Muscle layer of duodenum (tissue), 2 donors: ENCODE measurements around the gene LECT2.

Source experiments
- H3K27ac ChIP-seq: one replicate; pipeline ENCODE4 v1.7.0; 2013; ENCODE audit warnings: mild to moderate bottlenecking, low read length
- H3K27me3 ChIP-seq: one replicate; pipeline ENCODE4 v1.7.0; 2013; ENCODE audit warnings: low read depth, mild to moderate bottlenecking, control low read depth, low read length
- H3K36me3 ChIP-seq, 2 donors: one replicate each; pipeline ENCODE4 v1.7.0; 2013; ENCODE audit warnings: low read length in 2 of 2, control low read depth in 1 of 2, mild to moderate bottlenecking in 1 of 2; ENCODE audit not compliant: insufficient read depth in 2 of 2, control insufficient read depth in 1 of 2
- H3K4me1 ChIP-seq, 2 donors: one replicate each; pipeline ENCODE4 v1.7.0; 2013; ENCODE audit warnings: low read length in 2 of 2, mild to moderate bottlenecking in 2 of 2, control low read depth in 1 of 2, moderate library complexity in 1 of 2; ENCODE audit not compliant: insufficient read depth in 2 of 2, control insufficient read depth in 1 of 2
- H3K4me3 ChIP-seq, 2 donors: one replicate each; pipeline ENCODE4 v1.7.0; 2013; ENCODE audit warnings: low read length in 2 of 2, low read depth in 1 of 2, mild to moderate bottlenecking in 1 of 2
- H3K9me3 ChIP-seq, 2 donors: one replicate each; pipeline ENCODE4 v1.7.0; 2013; ENCODE audit warnings: low read length in 2 of 2, control low read depth in 1 of 2, mild to moderate bottlenecking in 1 of 2; ENCODE audit not compliant: control insufficient read depth in 1 of 2
- donor health status: healthy.

Gene LECT2

GRCh38 chr5:135978212-135978631 is 23.4 kb upstream of the LECT2 start:
- Histone ChIP-seq H3K36me3 (no peaks in the 10 kb centered on the region), H3K4me1 (peaks cover 0 to 5% of the 10 kb centered on the region in 2 donors), H3K9me3 (no peaks in the 10 kb centered on the region), H3K27ac (no peak overlapping the region), H3K27me3 (no peaks in the 10 kb centered on the region), H3K4me3 (no peak overlapping the region)

DNA sequence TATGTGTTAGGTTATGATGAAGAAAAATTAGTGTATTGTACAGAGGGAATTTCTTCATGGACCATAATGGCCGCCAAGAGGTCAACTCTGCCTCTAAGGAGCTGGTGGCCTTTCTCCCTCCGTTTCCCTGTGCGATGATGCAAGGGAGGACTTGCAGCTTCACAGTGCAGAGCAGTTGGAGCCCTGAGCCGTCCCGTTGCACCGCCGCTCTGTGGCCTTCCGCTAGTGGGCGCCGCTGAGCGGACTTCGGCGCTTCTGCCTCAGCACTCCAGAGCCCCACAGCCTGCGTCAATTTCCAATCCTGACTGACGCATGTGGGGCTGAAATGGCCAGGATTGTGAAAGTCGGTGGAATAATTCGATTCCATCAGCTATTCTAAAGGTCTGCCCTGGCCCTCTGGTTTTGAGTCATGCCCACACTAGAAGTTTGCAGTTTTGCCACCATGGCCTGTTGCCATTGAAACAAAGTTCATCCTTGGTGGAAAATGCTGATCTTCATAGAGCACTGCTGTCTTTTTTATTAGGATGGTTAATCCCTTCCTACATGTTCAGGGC is 22.7 kb upstream of the LECT2 start:
- no peaks in the 10 kb centered on the region for H3K9me3 ChIP-seq
- H3K27ac ChIP-seq = no peak overlapping the region

GRCh38 chr5:135976216-135976615 is 21.4 kb upstream of the LECT2 start:
- Histone ChIP-seq H3K4me1 (peaks cover 0 to 5% of the 10 kb centered on the region in 2 donors), H3K36me3 (no peaks in the 10 kb centered on the region)

More for the DNA sequence above, 22.7 kb upstream of the LECT2 start:
- peaks cover 0 to 5% of the 10 kb centered on the region in 2 donors for H3K4me1 ChIP-seq
- H3K27me3 ChIP-seq = no peaks in the 10 kb centered on the region
- H3K4me3 ChIP-seq = no peak overlapping the region
- H3K36me3 ChIP-seq = no peaks in the 10 kb centered on the region

DNA sequence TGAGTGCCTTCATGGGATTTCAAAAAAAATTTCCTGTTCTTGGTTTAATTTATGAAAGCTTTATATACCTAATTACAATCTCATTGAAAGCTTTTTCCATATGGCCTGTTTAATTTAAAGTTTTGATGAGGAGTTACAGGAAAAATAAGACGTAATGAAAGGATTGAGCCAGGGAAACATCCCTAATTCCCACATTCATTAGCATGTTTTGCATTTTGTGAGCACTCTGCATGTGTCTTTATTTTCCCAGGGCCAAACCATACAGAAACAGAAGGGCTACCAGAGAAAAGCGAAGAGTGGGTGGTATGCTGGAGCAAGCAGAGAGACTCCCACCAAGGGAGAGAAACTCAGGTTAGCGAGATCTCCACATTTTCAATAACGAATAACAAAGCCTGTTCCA is 20.3 kb upstream of the LECT2 start:
- Histone ChIP-seq H3K27me3 (no peaks in the 10 kb centered on the region), H3K27ac (no peak overlapping the region), H3K36me3 (no peaks in the 10 kb centered on the region), H3K4me3 (no peak overlapping the region), H3K9me3 (no peaks in the 10 kb centered on the region), H3K4me1 (peaks cover 0 to 5% of the 10 kb centered on the region in 2 donors)

More at GRCh38 chr5:135976216-135976615, 21.4 kb upstream of the LECT2 start:
- Histone ChIP-seq H3K27ac (no peak overlapping the region), H3K27me3 (no peaks in the 10 kb centered on the region), H3K4me3 (no peak overlapping the region), H3K9me3 (no peaks in the 10 kb centered on the region)

DNA sequence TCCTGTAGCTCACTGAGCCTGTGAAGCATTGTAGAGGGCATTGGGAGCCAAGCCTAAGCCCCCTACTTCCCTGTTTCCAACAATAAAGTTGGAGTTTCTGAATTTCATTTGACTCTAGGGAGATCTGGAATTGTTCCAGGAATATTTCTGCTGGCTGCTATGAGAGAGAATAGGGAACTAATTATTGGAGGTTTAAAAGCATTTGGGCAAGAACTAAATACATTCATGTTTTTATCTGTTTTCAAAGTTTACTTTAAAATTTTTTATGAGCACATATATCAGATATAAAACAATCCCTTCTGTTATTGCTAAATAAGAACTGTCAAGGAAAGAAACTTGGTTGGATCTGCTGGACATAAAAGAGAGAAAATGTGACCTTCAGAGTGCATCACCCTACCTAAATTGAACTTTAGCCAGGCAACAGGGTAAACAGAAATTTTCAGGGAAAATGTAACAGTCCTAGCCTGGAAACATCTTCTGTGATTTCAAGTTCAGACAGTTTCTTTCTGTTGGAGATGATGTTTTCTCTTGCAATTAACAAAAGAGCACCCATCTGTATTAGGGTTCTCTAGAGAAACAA is 19.3 kb upstream of the LECT2 start:
- H3K27me3 ChIP-seq = no peaks in the 10 kb centered on the region
- no peak overlapping the region for H3K27ac ChIP-seq
- no peaks in the 10 kb centered on the region for H3K36me3 ChIP-seq

GRCh38 chr5:135973323-135974020 is 18.7 kb upstream of the LECT2 start:
- H3K4me3 ChIP-seq = no peak overlapping the region
- H3K27me3 ChIP-seq = no peaks in the 10 kb centered on the region
- H3K9me3 ChIP-seq = no peaks in the 10 kb centered on the region
- H3K27ac ChIP-seq = no peak overlapping the region
- peaks cover 0 to 5% of the 10 kb centered on the region in 2 donors for H3K4me1 ChIP-seq
- H3K36me3 ChIP-seq = no peaks in the 10 kb centered on the region

More for the DNA sequence above, 19.3 kb upstream of the LECT2 start:
- Histone ChIP-seq H3K4me3 (no peak overlapping the region), H3K9me3 (no peaks in the 10 kb centered on the region), H3K4me1 (peaks cover 0 to 5% of the 10 kb centered on the region in 2 donors)

- Histone ChIP-seq H3K9me3 (no peaks in the 10 kb centered on the region), H3K4me1 (peaks cover 0 to 5% of the 10 kb centered on the region in 2 donors), H3K27ac (no peak overlapping the region), H3K4me3 (no peak overlapping the region), H3K36me3 (no peaks in the 10 kb centered on the region), H3K27me3 (no peaks in the 10 kb centered on the region)
Measured at GRCh38 chr5:135971701-135972100, 16.9 kb upstream of the LECT2 start.

DNA sequence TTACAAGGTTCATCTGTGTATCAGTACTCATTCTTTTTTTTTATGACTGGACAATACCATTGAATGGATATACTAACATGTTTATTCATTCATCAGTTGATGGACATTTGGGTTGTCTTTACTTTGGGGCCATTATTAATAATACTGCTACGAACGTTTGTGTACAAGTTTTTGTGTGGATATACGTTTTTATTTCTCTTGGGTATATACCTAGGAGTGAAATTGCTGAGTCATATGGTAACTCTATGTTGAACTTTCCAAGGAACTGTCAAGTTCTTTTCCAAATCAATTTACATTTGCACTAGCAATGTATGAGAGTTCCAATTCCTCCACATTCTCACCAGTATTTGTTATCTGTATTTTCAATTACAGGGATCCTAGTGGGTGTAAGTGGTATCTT is 12.0 kb upstream of the LECT2 start:
- no peak overlapping the region for H3K27ac ChIP-seq
- no peak overlapping the region for H3K4me3 ChIP-seq
- H3K27me3 ChIP-seq = no peaks in the 10 kb centered on the region
- no peaks in the 10 kb centered on the region for H3K36me3 ChIP-seq
- H3K9me3 ChIP-seq = no peaks in the 10 kb centered on the region
- peaks cover 0 to 7% of the 10 kb centered on the region in 2 donors for H3K4me1 ChIP-seq

GRCh38 chr5:135966165-135966564 is 11.4 kb upstream of the LECT2 start:
- H3K27me3 ChIP-seq = no peaks in the 10 kb centered on the region
- no peak overlapping the region for H3K4me3 ChIP-seq
- no peak overlapping the region for H3K27ac ChIP-seq
- peaks cover 0 to 7% of the 10 kb centered on the region in 2 donors for H3K4me1 ChIP-seq
- H3K9me3 ChIP-seq = no peaks in the 10 kb centered on the region
- H3K36me3 ChIP-seq = no peaks in the 10 kb centered on the region

GRCh38 chr5:135965504-135965903 is 10.7 kb upstream of the LECT2 start:
- Histone ChIP-seq H3K27ac (no peak overlapping the region), H3K36me3 (no peaks in the 10 kb centered on the region), H3K4me3 (no peak overlapping the region), H3K27me3 (no peaks in the 10 kb centered on the region), H3K9me3 (no peaks in the 10 kb centered on the region), H3K4me1 (peaks cover 0 to 7% of the 10 kb centered on the region in 2 donors)

- no peak overlapping the region for H3K4me3 ChIP-seq
- peaks cover 0 to 7% of the 10 kb centered on the region in 2 donors for H3K4me1 ChIP-seq
- no peak overlapping the region for H3K27ac ChIP-seq
- H3K36me3 ChIP-seq = no peaks in the 10 kb centered on the region
- H3K9me3 ChIP-seq = no peaks in the 10 kb centered on the region
- no peaks in the 10 kb centered on the region for H3K27me3 ChIP-seq
Measured at GRCh38 chr5:135964670-135965320, 10.0 kb upstream of the LECT2 start.
